PC-9 (cell line): ENCODE data around the gene ELK4. TPM values are rescaled to one million over a fixed set of nuclear protein-coding genes. Genes with fewer than 3 reads are reported as not detected.

Experiments used
- BruUV-seq: library from RNA; stranded (reverse); fragments of 400-500 nt; replicated peaks from 2 replicates; lab custom pipeline; 2021; lab: Mats Ljungman, UMichigan
- CTCF ChIA-PET: fragments of 300-600 bp; sonication (Branson Sonifier 250); formaldehyde crosslinking; loops from one replicate; lab custom pipeline; 2022; ENCODE audit warnings: antibody characterized with exemption; lab: Charles Lee
- POLR2A ChIA-PET: fragments of 300-600 bp; sonication (Branson Sonifier 250); formaldehyde crosslinking; loops from one replicate; lab custom pipeline; 2022; ENCODE audit warnings: antibody characterized with exemption; ENCODE audit not compliant: unreplicated experiment; lab: Charles Lee
- DNase-seq, 2 experiments: peaks; one replicate each; pipeline versions ENCODE4 v3.0.0 to v3.0.0-alpha.2; 2015 to 2022; ENCODE audit warnings: mixed read lengths in 1 of 2
- H2AFZ ChIP-seq: fragments of 200-600 bp; sonication (generic); 2 replicates; pipeline ENCODE4 v1.8.1; 2017; ENCODE audit warnings: antibody characterized with exemption
- H3F3A ChIP-seq: fragments of 200-600 bp; sonication (generic); 2 replicates; pipeline ENCODE4 v1.8.1; 2017; ENCODE audit warnings: antibody characterized with exemption, mild to moderate bottlenecking, low read depth; ENCODE audit not compliant: insufficient read depth
- H3K27ac ChIP-seq: fragments of 200-600 bp; sonication (generic); 2 replicates; pipeline ENCODE4 v1.6.1; 2016; ENCODE audit warnings: mixed run types
- H3K27me3 ChIP-seq: fragments of 200-600 bp; sonication (generic); 2 replicates; pipeline ENCODE4 v1.6.1; 2016; ENCODE audit warnings: low read depth, mixed run types; ENCODE audit not compliant: insufficient read depth
- H3K36me3 ChIP-seq: fragments of 200-600 bp; sonication (generic); 2 replicates; pipeline ENCODE4 v1.6.1; 2016; ENCODE audit warnings: low read depth, mixed run types
- H3K4me1 ChIP-seq: fragments of 200-600 bp; sonication (generic); replicated peaks from 2 replicates; pipeline ENCODE4 v1.6.1; 2016; ENCODE audit warnings: mixed run types; ENCODE audit not compliant: insufficient read depth
- H3K4me2 ChIP-seq: fragments of 200-600 bp; sonication (generic); 2 replicates; pipeline ENCODE4 v1.6.1; 2017; ENCODE audit warnings: mixed run types
- H3K4me3 ChIP-seq: fragments of 200-600 bp; sonication (generic); 2 replicates; pipeline ENCODE4 v1.6.1; 2016; ENCODE audit warnings: mixed run types
- H3K79me2 ChIP-seq: fragments of 200-600 bp; sonication (generic); 2 replicates; pipeline ENCODE4 v1.6.1; 2017; ENCODE audit warnings: low read depth, mixed run types
- H3K9me2 ChIP-seq: fragments of 200-600 bp; sonication (generic); 2 replicates; pipeline ENCODE4 v1.8.1; 2017; ENCODE audit warnings: mild to moderate bottlenecking; ENCODE audit not compliant: insufficient read depth
- H3K9me3 ChIP-seq: fragments of 200-600 bp; sonication (generic); 2 replicates; pipeline ENCODE4 v1.8.1; 2016; ENCODE audit warnings: low read depth; ENCODE audit not compliant: insufficient read depth
- H4K20me1 ChIP-seq: fragments of 200-600 bp; sonication (generic); 2 replicates; pipeline ENCODE4 v1.8.1; 2017; ENCODE audit not compliant: insufficient read depth
- EZH2 ChIP-seq: fragments of 200-600 bp; sonication (generic); IDR thresholded peaks from 2 replicates; pipeline ENCODE4 v1.8.0; 2017; ENCODE audit warnings: antibody characterized with exemption, low read depth
- intact Hi-C: fragments of 100-400 bp; cut with micrococcal nuclease; formaldehyde crosslinking; loops from one replicate; pipeline ENCODE4 v1.10.0; 2022; ENCODE audit not compliant: unreplicated experiment
- total RNA-seq: library from RNA; stranded (reverse); gene quantifications from 2 replicates; pipeline ENCODE4 v1.2.3, GENCODE V29; 2021
- TF ChIP-seq, protein P1 (sequence below): fragments of 200-600 bp; sonication (generic); conservative IDR thresholded peaks from 2 replicates; pipeline ENCODE4 v1.6.1; 2017; ENCODE audit warnings: mixed run types, antibody characterized with exemption, mild to moderate bottlenecking, moderate library complexity

The ELK4 gene
- total RNA-seq, 1 experiment from 2014 or later: 48.1 TPM

DNA sequence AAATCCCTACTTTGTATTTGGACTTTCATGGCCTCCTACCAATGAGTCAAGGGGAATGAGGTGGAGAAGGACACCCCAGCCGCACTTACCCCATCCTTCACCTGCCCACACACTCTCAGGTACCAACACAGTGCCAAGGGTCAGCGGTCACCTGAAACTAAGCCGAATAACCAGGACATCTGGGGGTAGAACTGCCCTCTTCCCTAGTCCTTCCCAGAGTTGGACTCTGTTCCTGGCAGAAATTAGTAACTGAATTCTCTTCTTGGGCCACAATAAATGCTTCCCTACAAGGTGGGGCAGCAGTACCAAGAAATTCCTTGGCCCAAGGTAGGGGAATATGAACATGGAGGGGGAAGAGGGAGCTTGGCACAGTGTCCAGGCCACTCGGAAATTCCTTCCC, 41.2 kb upstream of the ELK4 start:
- ChIA-PET CTCF (interaction anchor here (0.6 kb wide), 1 partner anchor 11 kb away, joined by 3 read pairs; no protein-coding TSS in a partner anchor), POLR2A (interaction anchor here (0.5 kb wide), 1 partner anchor 114 kb away, joined by 5 read pairs; no protein-coding TSS in a partner anchor)
- peaks cover 43% of the 10 kb centered on the region for H3F3A ChIP-seq
- intact Hi-C loops: no loop called here
- no peaks in the 10 kb centered on the region for H3K9me2 ChIP-seq
- peak overlapping the region; percentile 68 for H3K27ac ChIP-seq
- H3K4me2 ChIP-seq: peak overlapping the region; percentile 72
- H3K79me2 ChIP-seq: peaks cover 92% of the 10 kb centered on the region
- no peaks in the 10 kb centered on the region; the same call in 1 of the 2 replicates for H4K20me1 ChIP-seq
- DNase-seq: no peak
- no peaks in the 10 kb centered on the region for H3K9me3 ChIP-seq
- no peak overlapping the region for H2AFZ ChIP-seq
- no peaks in the 10 kb centered on the region; the same call in 1 of the 2 replicates for H3K36me3 ChIP-seq
- no peak overlapping the region for H3K4me3 ChIP-seq
- peaks cover 70% of the 10 kb centered on the region for H3K4me1 ChIP-seq
- no peaks in the 10 kb centered on the region for H3K27me3 ChIP-seq
- BruUV-seq: no TSS peak
- no peak for TF ChIP-seq EZH2
- TF ChIP-seq, protein P1, sequence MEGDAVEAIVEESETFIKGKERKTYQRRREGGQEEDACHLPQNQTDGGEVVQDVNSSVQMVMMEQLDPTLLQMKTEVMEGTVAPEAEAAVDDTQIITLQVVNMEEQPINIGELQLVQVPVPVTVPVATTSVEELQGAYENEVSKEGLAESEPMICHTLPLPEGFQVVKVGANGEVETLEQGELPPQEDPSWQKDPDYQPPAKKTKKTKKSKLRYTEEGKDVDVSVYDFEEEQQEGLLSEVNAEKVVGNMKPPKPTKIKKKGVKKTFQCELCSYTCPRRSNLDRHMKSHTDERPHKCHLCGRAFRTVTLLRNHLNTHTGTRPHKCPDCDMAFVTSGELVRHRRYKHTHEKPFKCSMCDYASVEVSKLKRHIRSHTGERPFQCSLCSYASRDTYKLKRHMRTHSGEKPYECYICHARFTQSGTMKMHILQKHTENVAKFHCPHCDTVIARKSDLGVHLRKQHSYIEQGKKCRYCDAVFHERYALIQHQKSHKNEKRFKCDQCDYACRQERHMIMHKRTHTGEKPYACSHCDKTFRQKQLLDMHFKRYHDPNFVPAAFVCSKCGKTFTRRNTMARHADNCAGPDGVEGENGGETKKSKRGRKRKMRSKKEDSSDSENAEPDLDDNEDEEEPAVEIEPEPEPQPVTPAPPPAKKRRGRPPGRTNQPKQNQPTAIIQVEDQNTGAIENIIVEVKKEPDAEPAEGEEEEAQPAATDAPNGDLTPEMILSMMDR: no peak

DNA sequence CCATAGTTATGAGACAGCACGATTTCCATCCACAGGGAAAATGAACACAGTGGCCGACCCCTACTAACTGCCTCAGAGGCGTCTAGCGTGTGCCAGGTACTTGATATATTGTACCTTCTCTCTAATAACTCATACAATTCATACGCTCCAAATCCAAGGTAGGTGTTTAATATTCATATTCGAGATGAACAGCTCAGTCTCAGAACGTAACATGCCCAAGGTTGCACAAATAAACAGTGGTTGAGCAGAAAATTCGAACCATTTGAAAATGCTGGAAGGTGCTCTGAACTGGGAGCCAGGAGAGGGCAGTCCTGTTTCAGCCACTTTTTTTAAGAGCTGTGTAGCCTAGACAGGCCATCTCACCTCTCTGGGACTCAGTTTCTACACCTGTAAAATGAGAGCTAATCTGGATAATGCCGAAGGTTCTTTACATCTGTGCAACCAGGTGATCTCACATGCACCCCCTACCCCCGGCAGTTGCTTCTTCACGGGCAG, 40.6 kb upstream of the ELK4 start:
- H3K4me2 ChIP-seq: peak overlapping the region; percentile 72
- peaks cover 92% of the 10 kb centered on the region for H3K79me2 ChIP-seq
- no peak for TF ChIP-seq EZH2
- TF ChIP-seq, protein P1: peak; percentile 61
- intact Hi-C loops: no loop called here
- no peak overlapping the region for H2AFZ ChIP-seq
- H4K20me1 ChIP-seq: no peaks in the 10 kb centered on the region
- H3K27ac ChIP-seq: peak overlapping the region; percentile 68
- H3K9me3 ChIP-seq: no peaks in the 10 kb centered on the region
- peaks cover 72% of the 10 kb centered on the region for H3K4me1 ChIP-seq
- no peak overlapping the region; the same call in 1 of the 2 replicates for H3K4me3 ChIP-seq
- no peaks in the 10 kb centered on the region for H3K9me2 ChIP-seq
- ChIA-PET CTCF (interaction anchor here (0.6 kb wide), 1 partner anchor 11 kb away, joined by 3 read pairs; no protein-coding TSS in a partner anchor), POLR2A (interaction anchor here (0.5 kb wide), 1 partner anchor 115 kb away, joined by 5 read pairs; no protein-coding TSS in a partner anchor)
- DNase-seq: no peak
- H3F3A ChIP-seq: peaks cover 47% of the 10 kb centered on the region
- no peaks in the 10 kb centered on the region; the same call in 1 of the 2 replicates for H3K36me3 ChIP-seq
- BruUV-seq: no TSS peak
- no peaks in the 10 kb centered on the region for H3K27me3 ChIP-seq

DNA sequence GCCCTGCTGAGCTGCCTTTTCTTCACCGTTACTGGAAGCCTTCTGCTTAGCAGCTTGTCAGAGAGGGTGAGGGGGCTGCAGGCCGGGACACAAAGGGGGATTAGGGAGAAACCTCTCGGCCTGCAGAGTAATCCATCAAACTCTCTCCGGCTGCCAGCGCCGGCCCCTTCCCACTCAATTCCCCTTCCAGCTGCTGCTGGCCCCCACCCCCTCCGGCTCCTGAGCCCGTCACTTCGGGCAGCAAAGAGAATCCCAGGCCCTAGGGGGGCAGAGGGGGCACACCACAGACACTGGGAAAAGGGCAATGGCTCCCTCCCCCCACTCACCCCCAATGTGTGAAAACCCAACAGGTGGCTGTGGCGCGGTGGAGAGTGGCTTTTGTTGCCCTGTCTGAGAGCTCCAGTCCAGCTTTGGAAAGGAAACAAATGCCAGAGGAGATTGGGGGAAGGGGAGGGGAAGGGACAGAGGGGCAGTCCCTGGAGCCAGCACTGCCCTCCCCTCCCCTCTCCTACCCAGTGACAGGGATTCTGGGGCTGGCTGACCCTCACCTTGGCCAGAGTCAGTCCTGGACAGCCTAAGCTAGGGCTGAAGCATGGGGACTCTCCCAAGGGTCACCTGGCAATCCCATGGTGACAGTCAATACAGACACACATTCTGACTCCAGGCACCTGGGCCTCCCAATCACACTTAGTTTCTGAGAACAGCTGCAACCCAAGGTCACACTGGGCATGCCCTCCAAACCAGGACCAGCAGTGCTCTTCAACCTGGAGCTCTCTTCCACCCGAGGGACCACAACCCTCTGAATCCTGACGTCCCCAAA, 39.0 kb upstream of the ELK4 start:
- Histone ChIP-seq H3K27me3 (no peaks in the 10 kb centered on the region), H3K4me2 (peak overlapping the region; percentile 72), H3K36me3 (no peaks in the 10 kb centered on the region; the same call in 1 of the 2 replicates), H3K27ac (peak overlapping the region; percentile 68; the same call in 1 of the 2 replicates), H2AFZ (no peak overlapping the region), H3K4me3 (no peak overlapping the region), H3F3A (peaks cover 61% of the 10 kb centered on the region), H4K20me1 (no peaks in the 10 kb centered on the region), H3K4me1 (peaks cover 80% of the 10 kb centered on the region), H3K9me2 (no peaks in the 10 kb centered on the region), H3K9me3 (no peaks in the 10 kb centered on the region), H3K79me2 (peaks cover 89% of the 10 kb centered on the region)
- ChIA-PET CTCF (interaction anchor here (0.9 kb wide), 1 partner anchor 13 kb away, joined by 3 read pairs; no protein-coding TSS in a partner anchor), POLR2A (no interaction called here)
- DNase-seq: no peak
- TF ChIP-seq EZH2: no peak
- TF ChIP-seq, protein P1: no peak
- BruUV-seq: no TSS peak
- intact Hi-C loops: no loop called here
